Measurements from ENCODE around the gene ABCA13.

ABCA13 gene

GRCh38 chr7:48454750-48455192 is 283.5 kb downstream of the ABCA13 start:
- H2BK5ac ChIP-seq (ENCODE audit: low read depth, low read length, poor library complexity, severe bottlenecking): no peak overlapping the region
- H3K9ac ChIP-seq (ENCODE audit: low read length): no peak overlapping the region
- no peak overlapping the region for H3K4ac ChIP-seq (ENCODE audit: low read depth in 1 of 2, low read length in 2 of 2)
- no peak overlapping the region for H4K8ac ChIP-seq (ENCODE audit: low read length)
- H3K4me1 ChIP-seq (ENCODE audit: control insufficient read depth, insufficient read depth, low read depth, low read length): no peaks in the 10 kb centered on the region
- H3K18ac ChIP-seq (ENCODE audit: low read depth in 1 of 2, low read length in 2 of 2): no peak overlapping the region
- H3K79me1 ChIP-seq (replicated peaks; ENCODE audit: low read length, poor library complexity, severe bottlenecking): no peaks in the 10 kb centered on the region
- no peak overlapping the region for H3K4me2 ChIP-seq (ENCODE audit: low read length, poor library complexity, severe bottlenecking)
- no peaks in the 10 kb centered on the region for H3K36me3 ChIP-seq (ENCODE audit: control insufficient read depth in 1 of 2, insufficient read depth in 2 of 2, low read depth in 1 of 2, low read length in 2 of 2)
- no peak for DNase-seq
- no peak overlapping the region for H2BK12ac ChIP-seq (ENCODE audit: low read length in 2 of 2)
- no peak overlapping the region for H2BK15ac ChIP-seq (ENCODE audit: low read depth, poor library complexity, severe bottlenecking)
- H3K14ac ChIP-seq (ENCODE audit: low read length in 2 of 2): no peak overlapping the region
- no peak overlapping the region for H2BK120ac ChIP-seq (ENCODE audit: low read depth, low read length)
- no peaks in the 10 kb centered on the region for H3K27me3 ChIP-seq (ENCODE audit: control insufficient read depth in 1 of 2, insufficient read depth in 1 of 2, low read length in 2 of 2)
- no peak overlapping the region for H3K23ac ChIP-seq (ENCODE audit: low read length in 2 of 2)
- no peak overlapping the region for H3K27ac ChIP-seq (ENCODE audit: low read length, poor library complexity, severe bottlenecking)
- H2AFZ ChIP-seq (ENCODE audit: low read depth, low read length): no peak overlapping the region
- H3K4me3 ChIP-seq (ENCODE audit: insufficient read depth in 1 of 2, low read depth in 1 of 2, low read length in 2 of 2): no peak overlapping the region
- no peaks in the 10 kb centered on the region for H3K9me3 ChIP-seq (ENCODE audit: control insufficient read depth, low read length)
- no peak overlapping the region for H4K91ac ChIP-seq (ENCODE audit: low read length)
- 97% methylated on average over 38 of the region's 38 CpGs for WGBS
- H2AK5ac ChIP-seq (ENCODE audit: low read length, severe bottlenecking): no peak overlapping the region

- Histone ChIP-seq H3K27ac (ENCODE audit: low read length, poor library complexity, severe bottlenecking) (no peak overlapping the region), H3K4me1 (ENCODE audit: control insufficient read depth, insufficient read depth, low read depth, low read length) (no peaks in the 10 kb centered on the region), H4K8ac (ENCODE audit: low read length) (no peak overlapping the region), H3K4me2 (ENCODE audit: low read length, poor library complexity, severe bottlenecking) (no peak overlapping the region), H3K9ac (ENCODE audit: low read length) (no peak overlapping the region), H2BK15ac (ENCODE audit: low read depth, poor library complexity, severe bottlenecking) (no peak overlapping the region), H2AFZ (ENCODE audit: low read depth, low read length) (no peak overlapping the region), H2AK5ac (ENCODE audit: low read length, severe bottlenecking) (no peak overlapping the region), H3K14ac (ENCODE audit: low read length in 2 of 2) (no peak overlapping the region), H3K79me1 (replicated peaks; ENCODE audit: low read length, poor library complexity, severe bottlenecking) (no peaks in the 10 kb centered on the region), H3K27me3 (ENCODE audit: control insufficient read depth in 1 of 2, insufficient read depth in 1 of 2, low read length in 2 of 2) (no peaks in the 10 kb centered on the region), H3K18ac (ENCODE audit: low read depth in 1 of 2, low read length in 2 of 2) (no peak overlapping the region), H3K36me3 (ENCODE audit: control insufficient read depth in 1 of 2, insufficient read depth in 2 of 2, low read depth in 1 of 2, low read length in 2 of 2) (no peaks in the 10 kb centered on the region), H3K4ac (ENCODE audit: low read depth in 1 of 2, low read length in 2 of 2) (no peak overlapping the region), H2BK5ac (ENCODE audit: low read depth, low read length, poor library complexity, severe bottlenecking) (no peak overlapping the region), H3K23ac (ENCODE audit: low read length in 2 of 2) (no peak overlapping the region), H2BK12ac (ENCODE audit: low read length in 2 of 2) (no peak overlapping the region), H3K9me3 (ENCODE audit: control insufficient read depth, low read length) (no peaks in the 10 kb centered on the region), H4K91ac (ENCODE audit: low read length) (no peak overlapping the region), H3K4me3 (ENCODE audit: insufficient read depth in 1 of 2, low read depth in 1 of 2, low read length in 2 of 2) (peak overlapping the region in 1 of 2 experiments; percentile 23), H2BK120ac (ENCODE audit: low read depth, low read length) (no peak overlapping the region)
- WGBS: 88% methylated on average over 15 of the region's 17 CpGs
- no peak for DNase-seq
Measured at GRCh38 chr7:48455363-48455762, 284.1 kb downstream of the ABCA13 start.

- no peak overlapping the region for H3K18ac ChIP-seq (ENCODE audit: low read depth in 1 of 2, low read length in 2 of 2)
- 64% methylated on average over 4 of the region's 4 CpGs for WGBS
- no peak overlapping the region for H3K23ac ChIP-seq (ENCODE audit: low read length in 2 of 2)
- H2BK5ac ChIP-seq (ENCODE audit: low read depth, low read length, poor library complexity, severe bottlenecking): no peak overlapping the region
- no peak overlapping the region for H3K4ac ChIP-seq (ENCODE audit: low read depth in 1 of 2, low read length in 2 of 2)
- H2BK120ac ChIP-seq (ENCODE audit: low read depth, low read length): no peak overlapping the region
- no peaks in the 10 kb centered on the region for H3K79me1 ChIP-seq (replicated peaks; ENCODE audit: low read length, poor library complexity, severe bottlenecking)
- no peak overlapping the region for H3K4me3 ChIP-seq (ENCODE audit: insufficient read depth in 1 of 2, low read depth in 1 of 2, low read length in 2 of 2)
- H3K27ac ChIP-seq (ENCODE audit: low read length, poor library complexity, severe bottlenecking): no peak overlapping the region
- H3K14ac ChIP-seq (ENCODE audit: low read length in 2 of 2): no peak overlapping the region
- H2BK12ac ChIP-seq (ENCODE audit: low read length in 2 of 2): no peak overlapping the region
- no peak overlapping the region for H4K91ac ChIP-seq (ENCODE audit: low read length)
- H3K4me2 ChIP-seq (ENCODE audit: low read length, poor library complexity, severe bottlenecking): no peak overlapping the region
- H3K9me3 ChIP-seq (ENCODE audit: control insufficient read depth, low read length): no peaks in the 10 kb centered on the region
- H2AK5ac ChIP-seq (ENCODE audit: low read length, severe bottlenecking): no peak overlapping the region
- H2BK15ac ChIP-seq (ENCODE audit: low read depth, poor library complexity, severe bottlenecking): no peak overlapping the region
- DNase-seq: no peak
- no peak overlapping the region for H4K8ac ChIP-seq (ENCODE audit: low read length)
- H3K27me3 ChIP-seq (ENCODE audit: control insufficient read depth in 1 of 2, insufficient read depth in 1 of 2, low read length in 2 of 2): no peaks in the 10 kb centered on the region
- H3K9ac ChIP-seq (ENCODE audit: low read length): no peak overlapping the region
- H2AFZ ChIP-seq (ENCODE audit: low read depth, low read length): no peak overlapping the region
- no peaks in the 10 kb centered on the region for H3K4me1 ChIP-seq (ENCODE audit: control insufficient read depth, insufficient read depth, low read depth, low read length)
- H3K36me3 ChIP-seq (ENCODE audit: control insufficient read depth in 1 of 2, insufficient read depth in 2 of 2, low read depth in 1 of 2, low read length in 2 of 2): no peaks in the 10 kb centered on the region
Measured at GRCh38 chr7:48458701-48459524, 287.7 kb downstream of the ABCA13 start.

GRCh38 chr7:48466713-48467112 is 295.5 kb downstream of the ABCA13 start:
- H2BK120ac ChIP-seq (ENCODE audit: low read depth, low read length): no peak overlapping the region
- no peak overlapping the region for H3K27ac ChIP-seq (ENCODE audit: low read length, poor library complexity, severe bottlenecking)
- H4K8ac ChIP-seq (ENCODE audit: low read length): no peak overlapping the region
- H3K79me1 ChIP-seq (replicated peaks; ENCODE audit: low read length, poor library complexity, severe bottlenecking): no peaks in the 10 kb centered on the region
- no peak overlapping the region for H2BK5ac ChIP-seq (ENCODE audit: low read depth, low read length, poor library complexity, severe bottlenecking)
- no peak overlapping the region for H3K14ac ChIP-seq (ENCODE audit: low read length in 2 of 2)
- H3K4me1 ChIP-seq (ENCODE audit: control insufficient read depth, insufficient read depth, low read depth, low read length): no peaks in the 10 kb centered on the region
- H3K9me3 ChIP-seq (ENCODE audit: control insufficient read depth, low read length): no peaks in the 10 kb centered on the region
- no peak overlapping the region for H3K4ac ChIP-seq (ENCODE audit: low read depth in 1 of 2, low read length in 2 of 2)
- no peak overlapping the region for H2BK15ac ChIP-seq (ENCODE audit: low read depth, poor library complexity, severe bottlenecking)
- no peak overlapping the region for H4K91ac ChIP-seq (ENCODE audit: low read length)
- no peaks in the 10 kb centered on the region for H3K27me3 ChIP-seq (ENCODE audit: control insufficient read depth in 1 of 2, insufficient read depth in 1 of 2, low read length in 2 of 2)
- no peak overlapping the region for H3K18ac ChIP-seq (ENCODE audit: low read depth in 1 of 2, low read length in 2 of 2)
- no peak overlapping the region for H3K23ac ChIP-seq (ENCODE audit: low read length in 2 of 2)
- H2BK12ac ChIP-seq (ENCODE audit: low read length in 2 of 2): no peak overlapping the region
- WGBS: 84% methylated on average over 4 of the region's 4 CpGs
- H3K4me3 ChIP-seq (ENCODE audit: insufficient read depth in 1 of 2, low read depth in 1 of 2, low read length in 2 of 2): no peak overlapping the region
- H2AK5ac ChIP-seq (ENCODE audit: low read length, severe bottlenecking): no peak overlapping the region
- H3K4me2 ChIP-seq (ENCODE audit: low read length, poor library complexity, severe bottlenecking): no peak overlapping the region
- no peak for DNase-seq
- H2AFZ ChIP-seq (ENCODE audit: low read depth, low read length): no peak overlapping the region
- no peaks in the 10 kb centered on the region for H3K36me3 ChIP-seq (ENCODE audit: control insufficient read depth in 1 of 2, insufficient read depth in 2 of 2, low read depth in 1 of 2, low read length in 2 of 2)
- H3K9ac ChIP-seq (ENCODE audit: low read length): no peak overlapping the region
